Neural cell (in vitro differentiated cells): ENCODE measurements around the gene ZNF524.
"Not testable (repeated sequence)": the region's sequence is repeated elsewhere in the genome, so short reads cannot be mapped to it uniquely, and the experiment has no call there.

ENCODE experiments used
- EP300 ChIP-seq: fragments of 450-650 bp; conservative IDR thresholded peaks from 2 replicates; pipeline ENCODE4 v1.6.1; 2014; ENCODE audit warnings: antibody characterized with exemption, mild to moderate bottlenecking, moderate library complexity; ENCODE audit not compliant: poor library complexity, severe bottlenecking
- EZH2 ChIP-seq: fragments of 200-600, 300-800 bp; shearing (Covaris generic), sonication (generic); IDR thresholded peaks from 2 replicates; pipeline ENCODE4 v1.6.1; 2014; ENCODE audit warnings: antibody characterized with exemption, low read length, borderline replicate concordance, mild to moderate bottlenecking; ENCODE audit not compliant: insufficient read depth, poor library complexity, severe bottlenecking
- RAD21 ChIP-seq: fragments of 450-650 bp; conservative IDR thresholded peaks from 2 replicates; pipeline ENCODE4 v1.6.1; 2014; ENCODE audit warnings: antibody characterized with exemption, mild to moderate bottlenecking, moderate library complexity
- SMC3 ChIP-seq: fragments of 450-650 bp; conservative IDR thresholded peaks from 2 replicates; pipeline ENCODE4 v1.6.1; 2014; ENCODE audit warnings: antibody characterized with exemption, mild to moderate bottlenecking, moderate library complexity; ENCODE audit not compliant: poor library complexity
- TF ChIP-seq, protein P1 (sequence below): fragments of 450-650 bp; IDR thresholded peaks from 2 replicates; pipeline ENCODE4 v1.5.1; 2014; ENCODE audit warnings: antibody characterized with exemption, mild to moderate bottlenecking, moderate library complexity; ENCODE audit not compliant: poor library complexity, severe bottlenecking

DNA sequence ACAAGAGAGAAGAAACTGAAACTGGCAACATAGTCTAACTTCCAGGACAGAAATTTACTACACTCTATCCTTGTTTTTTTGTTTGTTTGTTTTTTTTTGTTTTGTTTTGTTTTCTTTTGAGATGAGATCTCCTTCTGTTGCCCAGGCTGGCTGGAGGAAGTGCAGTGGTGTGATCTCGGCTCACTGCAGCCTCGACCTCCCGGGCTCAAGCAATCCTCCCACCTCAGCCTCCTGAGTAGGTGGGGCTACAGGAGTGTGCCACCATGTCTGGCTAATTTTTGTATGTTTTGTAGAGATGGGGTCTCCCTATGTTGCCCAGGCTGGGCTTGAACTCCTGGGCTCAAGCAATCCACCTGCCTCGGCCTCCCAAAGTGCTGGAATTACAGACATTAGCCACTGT, 17.8 kb upstream of the ZNF524 start:
- TF ChIP-seq, protein P1, sequence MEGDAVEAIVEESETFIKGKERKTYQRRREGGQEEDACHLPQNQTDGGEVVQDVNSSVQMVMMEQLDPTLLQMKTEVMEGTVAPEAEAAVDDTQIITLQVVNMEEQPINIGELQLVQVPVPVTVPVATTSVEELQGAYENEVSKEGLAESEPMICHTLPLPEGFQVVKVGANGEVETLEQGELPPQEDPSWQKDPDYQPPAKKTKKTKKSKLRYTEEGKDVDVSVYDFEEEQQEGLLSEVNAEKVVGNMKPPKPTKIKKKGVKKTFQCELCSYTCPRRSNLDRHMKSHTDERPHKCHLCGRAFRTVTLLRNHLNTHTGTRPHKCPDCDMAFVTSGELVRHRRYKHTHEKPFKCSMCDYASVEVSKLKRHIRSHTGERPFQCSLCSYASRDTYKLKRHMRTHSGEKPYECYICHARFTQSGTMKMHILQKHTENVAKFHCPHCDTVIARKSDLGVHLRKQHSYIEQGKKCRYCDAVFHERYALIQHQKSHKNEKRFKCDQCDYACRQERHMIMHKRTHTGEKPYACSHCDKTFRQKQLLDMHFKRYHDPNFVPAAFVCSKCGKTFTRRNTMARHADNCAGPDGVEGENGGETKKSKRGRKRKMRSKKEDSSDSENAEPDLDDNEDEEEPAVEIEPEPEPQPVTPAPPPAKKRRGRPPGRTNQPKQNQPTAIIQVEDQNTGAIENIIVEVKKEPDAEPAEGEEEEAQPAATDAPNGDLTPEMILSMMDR = not testable (repeated sequence)
- not testable (repeated sequence) for TF ChIP-seq SMC3, EP300, EZH2, RAD21
